Vagina (tissue), 2 donors: Measurements from ENCODE around the gene NHLRC1. TPM values are rescaled to one million over a fixed set of nuclear protein-coding genes. Genes with fewer than 3 reads are reported as not detected.

Experiments used
- DNase-seq, 2 donors: peaks; one replicate each; pipeline ENCODE4 v3.0.0-alpha.2; 2017; ENCODE audit errors: extremely low spot score in 2 of 2
- H3K27ac ChIP-seq: fragments of 200-600 bp; sonication (generic); one replicate; pipeline ENCODE4 v1.5.1; 2019
- H3K27me3 ChIP-seq: fragments of 200-600 bp; sonication (generic); one replicate; pipeline ENCODE4 v1.5.1; 2019
- H3K36me3 ChIP-seq, 2 donors: fragments of 200-600 bp; sonication (generic); one replicate each; pipeline ENCODE4 v1.5.1; 2017 to 2019
- H3K4me1 ChIP-seq: fragments of 200-600 bp; sonication (generic); one replicate; pipeline ENCODE4 v1.5.1; 2019
- H3K4me3 ChIP-seq, 2 donors: fragments of 200-600 bp; sonication (generic); 1 replicate in 1 of 2; 2 replicates in 1 of 2; pipeline ENCODE4 v1.5.1; 2016 to 2019
- H3K9me3 ChIP-seq: fragments of 200-600 bp; sonication (generic); one replicate; pipeline ENCODE4 v1.5.1; 2019
- POLR2A ChIP-seq, 2 donors: fragments of 450-650 bp; IDR thresholded peaks; one replicate each; pipeline ENCODE4 v1.6.1; 2017; ENCODE audit warnings: antibody characterized with exemption in 2 of 2, mild to moderate bottlenecking in 2 of 2, moderate library complexity in 2 of 2
- POLR2AphosphoS5 ChIP-seq, 2 donors: sonication (generic); formaldehyde crosslinking; IDR thresholded peaks; one replicate each; pipeline ENCODE4 v1.9.0; 2017; ENCODE audit warnings: antibody characterized with exemption in 2 of 2, mild to moderate bottlenecking in 2 of 2, low read depth in 1 of 2; ENCODE audit not compliant: insufficient read depth in 1 of 2
- intact Hi-C: fragments of 100-400 bp; cut with DNase I; formaldehyde crosslinking; loops from one replicate; pipeline ENCODE4 v1.15.1; 2023
- total RNA-seq: library from RNA; depleted of rRNA; stranded (reverse); fragments of >200 nt; gene quantifications from one replicate; pipeline ENCODE4 v1.2.3, GENCODE V29; 2016
- TF ChIP-seq, protein P1 (sequence below), 3 experiments: fragments of 450-650 bp in 2 of 3; fragments of 200-600 bp in 1 of 3; sonication (generic) in 1 of 3; IDR thresholded peaks; one replicate each; pipeline ENCODE4 v1.5.1; 2017 to 2019; ENCODE audit warnings: antibody characterized with exemption in 3 of 3, mild to moderate bottlenecking in 2 of 3, moderate library complexity in 2 of 3

The NHLRC1 gene
- 0.74 TPM for total RNA-seq

GRCh38 chr6:18122128-18123093 lies at the start of gene NHLRC1:
Gene NHLRC1 (minus strand): TSS chr6:18122677. CDS start chr6:18122606, 71 bp downstream.
- no peaks in the 10 kb centered on the region for H3K36me3 ChIP-seq
- H3K27ac ChIP-seq: peak within 1 kb of the TSS; percentile 65
- H3K27me3 ChIP-seq: no peaks in the 10 kb centered on the region
- intact Hi-C loops: loop anchor here (10.0 kb wide), 2 partner anchors 128 to 288 kb away; no protein-coding TSS in a partner anchor
- H3K9me3 ChIP-seq: no peaks in the 10 kb centered on the region
- no peak for DNase-seq
- H3K4me3 ChIP-seq: peak within 1 kb of the TSS; percentile 63 to 67
- TF ChIP-seq POLR2AphosphoS5 (IDR thresholded peaks at IDR 0.05; ENCODE audit: insufficient read depth in 1 of 2, low read depth in 1 of 2) (peak; percentile 75 to 85), POLR2A (IDR thresholded peaks at IDR 0.05) (no peak)
- TF ChIP-seq, protein P1, sequence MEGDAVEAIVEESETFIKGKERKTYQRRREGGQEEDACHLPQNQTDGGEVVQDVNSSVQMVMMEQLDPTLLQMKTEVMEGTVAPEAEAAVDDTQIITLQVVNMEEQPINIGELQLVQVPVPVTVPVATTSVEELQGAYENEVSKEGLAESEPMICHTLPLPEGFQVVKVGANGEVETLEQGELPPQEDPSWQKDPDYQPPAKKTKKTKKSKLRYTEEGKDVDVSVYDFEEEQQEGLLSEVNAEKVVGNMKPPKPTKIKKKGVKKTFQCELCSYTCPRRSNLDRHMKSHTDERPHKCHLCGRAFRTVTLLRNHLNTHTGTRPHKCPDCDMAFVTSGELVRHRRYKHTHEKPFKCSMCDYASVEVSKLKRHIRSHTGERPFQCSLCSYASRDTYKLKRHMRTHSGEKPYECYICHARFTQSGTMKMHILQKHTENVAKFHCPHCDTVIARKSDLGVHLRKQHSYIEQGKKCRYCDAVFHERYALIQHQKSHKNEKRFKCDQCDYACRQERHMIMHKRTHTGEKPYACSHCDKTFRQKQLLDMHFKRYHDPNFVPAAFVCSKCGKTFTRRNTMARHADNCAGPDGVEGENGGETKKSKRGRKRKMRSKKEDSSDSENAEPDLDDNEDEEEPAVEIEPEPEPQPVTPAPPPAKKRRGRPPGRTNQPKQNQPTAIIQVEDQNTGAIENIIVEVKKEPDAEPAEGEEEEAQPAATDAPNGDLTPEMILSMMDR (IDR thresholded peaks at IDR 0.05): peak; percentile 75 to 96 (median 90)
- H3K4me1 ChIP-seq: peaks cover 14% of the 10 kb centered on the region

DNA sequence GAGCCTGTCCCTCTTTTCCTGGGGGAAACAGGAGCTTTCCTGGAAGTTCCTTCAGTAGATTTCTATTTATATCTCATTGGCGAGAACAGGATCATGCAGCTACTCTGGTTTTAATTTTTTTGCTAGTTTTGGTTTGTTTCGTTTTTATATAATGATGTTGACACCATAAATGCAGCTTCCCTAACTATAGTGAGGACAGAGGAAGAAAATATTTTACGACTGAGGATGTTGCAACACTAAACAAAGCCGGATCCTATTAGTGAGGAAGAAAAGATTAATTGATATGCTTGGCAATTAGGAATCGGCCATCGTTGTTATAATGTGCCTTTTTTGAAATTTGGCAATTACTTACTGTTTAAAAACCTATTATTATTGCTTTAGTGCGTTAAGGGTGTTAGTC lies 49.4 kb upstream of the NHLRC1 start:
- Histone ChIP-seq H3K27me3 (no peaks in the 10 kb centered on the region), H3K4me3 (no peak overlapping the region), H3K9me3 (no peaks in the 10 kb centered on the region), H3K4me1 (no peaks in the 10 kb centered on the region), H3K36me3 (peaks cover 0 to 33% of the 10 kb centered on the region in 2 donors), H3K27ac (no peak overlapping the region)
- no peak for TF ChIP-seq POLR2A (IDR thresholded peaks at IDR 0.05)
- TF ChIP-seq, protein P1 (IDR thresholded peaks at IDR 0.05): no peak
- TF ChIP-seq POLR2AphosphoS5 (IDR thresholded peaks at IDR 0.05; ENCODE audit: insufficient read depth in 1 of 2, low read depth in 1 of 2): no peak
- no peak for DNase-seq
- intact Hi-C loops: no loop called here

DNA sequence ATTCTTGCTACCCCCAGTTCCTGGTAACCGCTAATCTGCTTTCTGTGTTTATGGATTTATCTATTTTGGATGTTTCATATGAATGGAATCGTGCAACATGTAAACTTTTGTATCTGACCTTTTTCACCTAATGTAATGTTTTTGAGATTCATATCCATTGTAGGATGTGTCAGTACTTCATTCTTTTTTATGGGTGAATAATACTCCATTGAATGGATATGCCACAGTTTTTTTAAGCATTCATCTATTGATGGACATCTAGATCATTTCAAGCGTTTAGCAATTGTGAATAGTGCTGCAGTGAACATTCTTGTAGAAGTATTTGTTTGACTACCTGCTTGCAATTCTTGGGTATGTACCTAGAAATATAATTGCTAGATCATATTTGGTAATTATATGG lies 45.8 kb upstream of the NHLRC1 start:
- H3K27me3 ChIP-seq: no peaks in the 10 kb centered on the region
- intact Hi-C loops: no loop called here

DNA sequence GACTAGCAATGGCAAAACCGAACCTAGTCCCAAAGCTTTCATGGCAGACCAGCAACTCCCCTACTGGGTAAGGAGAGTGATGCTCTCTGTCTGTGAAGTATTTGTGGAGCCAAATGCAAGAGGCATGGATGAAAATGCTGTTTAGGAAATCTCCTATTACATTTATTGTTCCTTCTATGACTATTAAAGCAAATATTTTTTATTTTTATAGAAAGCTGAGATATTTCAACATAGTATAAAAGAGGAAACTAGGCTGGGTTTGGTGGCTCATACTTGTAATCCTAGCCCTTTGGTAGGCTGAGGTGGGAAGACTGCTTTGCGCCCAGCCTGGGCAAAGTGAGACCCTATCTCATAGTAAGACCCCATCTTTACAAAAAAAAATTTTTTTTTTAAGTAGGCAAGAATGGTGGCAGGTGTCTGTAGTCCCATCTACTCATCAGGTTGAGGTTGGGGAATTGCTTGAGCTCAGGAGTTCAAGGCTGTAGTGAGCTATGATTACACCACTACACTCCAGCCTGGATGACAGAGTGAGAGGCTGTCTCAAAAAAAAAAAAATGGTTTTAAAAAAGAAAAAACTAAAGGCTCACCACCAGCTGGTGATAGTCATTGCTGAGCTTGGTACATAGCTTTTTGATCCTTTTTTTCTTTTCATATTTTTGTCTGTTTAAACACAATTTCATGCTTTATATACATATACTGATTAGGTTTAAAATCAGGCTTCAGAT lies 44.0 kb upstream of the NHLRC1 start:
- Histone ChIP-seq H3K27me3 (no peaks in the 10 kb centered on the region), H3K4me3 (no peak overlapping the region), H3K36me3 (peaks cover 0 to 46% of the 10 kb centered on the region in 2 donors), H3K9me3 (no peaks in the 10 kb centered on the region), H3K27ac (no peak overlapping the region), H3K4me1 (peaks cover under 1% of the 10 kb centered on the region)
- no peak for DNase-seq
- TF ChIP-seq, protein P1 (IDR thresholded peaks at IDR 0.05): no peak
- TF ChIP-seq POLR2A (IDR thresholded peaks at IDR 0.05): no peak
- intact Hi-C loops: no loop called here

More for the DNA sequence above, 45.8 kb upstream of the NHLRC1 start:
- Histone ChIP-seq H3K36me3 (peaks cover 0 to 32% of the 10 kb centered on the region in 2 donors), H3K4me3 (no peak overlapping the region), H3K4me1 (no peaks in the 10 kb centered on the region), H3K9me3 (no peaks in the 10 kb centered on the region), H3K27ac (no peak overlapping the region)
- no peak for DNase-seq
- TF ChIP-seq POLR2AphosphoS5 (IDR thresholded peaks at IDR 0.05; ENCODE audit: insufficient read depth in 1 of 2, low read depth in 1 of 2) (no peak), POLR2A (IDR thresholded peaks at IDR 0.05) (no peak)
- TF ChIP-seq, protein P1 (IDR thresholded peaks at IDR 0.05): no peak
